Endodermal cell (in vitro differentiated cells): Measurements from ENCODE around the gene PDGFC. TPM values are rescaled to one million over a fixed set of nuclear protein-coding genes. Genes with fewer than 3 reads are reported as not detected.

Experiments used
- DNase-seq: peaks from one replicate; pipeline ENCODE4 v3.0.0-alpha.2; 2017
- H3K27ac ChIP-seq: 2 replicates; pipeline ENCODE4 v1.5.1; 2013; ENCODE audit warnings: mild to moderate bottlenecking, low read depth, low read length, moderate library complexity
- H3K27me3 ChIP-seq: 2 replicates; pipeline ENCODE4 v1.6.1; 2013; ENCODE audit warnings: mild to moderate bottlenecking, low read length, moderate library complexity; ENCODE audit not compliant: insufficient read depth, control insufficient read depth, poor library complexity, severe bottlenecking
- H3K36me3 ChIP-seq: 2 replicates; pipeline ENCODE4 v1.7.0; 2013; ENCODE audit warnings: mild to moderate bottlenecking, low read length, moderate library complexity; ENCODE audit not compliant: control insufficient read depth, insufficient read depth
- H3K4me1 ChIP-seq: one replicate; pipeline ENCODE4 v1.7.0; 2013; ENCODE audit warnings: low read length; ENCODE audit not compliant: control insufficient read depth, insufficient read depth
- H3K4me3 ChIP-seq: 2 replicates; pipeline ENCODE4 v1.5.1; 2013; ENCODE audit warnings: mild to moderate bottlenecking, low read length, moderate library complexity
- H3K9ac ChIP-seq: 2 replicates; pipeline ENCODE4 v1.6.1; 2013; ENCODE audit warnings: mild to moderate bottlenecking, low read length, moderate library complexity; ENCODE audit not compliant: poor library complexity, severe bottlenecking; ENCODE audit errors: extremely low read depth
- H3K9me3 ChIP-seq: 2 replicates; pipeline ENCODE4 v1.6.1; 2013; ENCODE audit warnings: mild to moderate bottlenecking, low read length, moderate library complexity; ENCODE audit not compliant: control insufficient read depth
- H3K27ac Mint-ChIP-seq: 2 replicates; pipeline ENCODE4 v1.8.0; 2020; ENCODE audit warnings: mixed read lengths
- H3K27me3 Mint-ChIP-seq: 2 replicates; pipeline ENCODE4 v1.8.0; 2021; ENCODE audit warnings: mild to moderate bottlenecking, mixed read lengths; ENCODE audit not compliant: insufficient read depth
- H3K36me3 Mint-ChIP-seq: 2 replicates; pipeline ENCODE4 v1.8.0; 2020; ENCODE audit warnings: low read depth, mixed read lengths
- H3K4me1 Mint-ChIP-seq: 2 replicates; pipeline ENCODE4 v1.8.0; 2020; ENCODE audit warnings: mixed read lengths
- H3K4me3 Mint-ChIP-seq: 2 replicates; pipeline ENCODE4 v1.8.0; 2020; ENCODE audit warnings: mild to moderate bottlenecking, moderate library complexity, mixed read lengths
- H3K9me3 Mint-ChIP-seq: 2 replicates; pipeline ENCODE4 v1.8.0; 2020; ENCODE audit warnings: mild to moderate bottlenecking, mixed read lengths
- CTCF ChIP-seq: fragments of 200-600 bp; sonication (generic); conservative IDR thresholded peaks from 2 replicates; pipeline ENCODE4 v1.5.0; 2021; ENCODE audit warnings: antibody characterized with exemption, mild to moderate bottlenecking
- WGBS, 2 experiments: methylation state at CpG; one replicate each; pipeline versions ENCODE4 v1.1.5 to v1.1.7; 2013; ENCODE audit warnings: missing lambda C conversion rate in 2 of 2, mixed read lengths in 1 of 2; ENCODE audit not compliant: insufficient coverage in 1 of 2, insufficient read length in 1 of 2; 5-methylcytosine and 5-hydroxymethylcytosine counted together
- total RNA-seq, 2 donors: library from RNA; stranded (reverse); fragmentation: NEBNext Ultra II Directional in 1 of 2; extraction: Animal tissue kit (Norgen Biotek cat#: 25700) in 1 of 2; gene quantifications; 2 replicates in 1 of 2; 3 replicates in 1 of 2; pipeline ENCODE4 v1.2.1, GENCODE V29; 2021

Gene PDGFC
- total RNA-seq, 2 donors from 2014 or later, result 5.5 to 6.8 TPM

GRCh38 chr4:156798438-156798837 is 173.2 kb downstream of the PDGFC start:
- H3K27ac Mint-ChIP-seq, result no peak overlapping the region

GRCh38 chr4:156797206-156797605 is 174.4 kb downstream of the PDGFC start:
- no peaks in the 10 kb centered on the region for H3K27me3 ChIP-seq

More at GRCh38 chr4:156798438-156798837, 173.2 kb downstream of the PDGFC start:
- Mint-ChIP-seq H3K27me3 (no peaks in the 10 kb centered on the region), H3K36me3 (no peaks in the 10 kb centered on the region), H3K4me1 (no peaks in the 10 kb centered on the region), H3K9me3 (no peaks in the 10 kb centered on the region), H3K4me3 (no peak overlapping the region)
- no peak overlapping the region for H3K27ac ChIP-seq
- no peaks in the 10 kb centered on the region for H3K9me3 ChIP-seq
- H3K36me3 ChIP-seq, result no peaks in the 10 kb centered on the region
- 100% methylated on average over 1 of the region's 1 CpG; no CpG with 5 or more reads in 1 of the 2 experiments for WGBS, 2 experiments
- DNase-seq, result no peak
- H3K4me1 ChIP-seq, result no peaks in the 10 kb centered on the region
- no peak for TF ChIP-seq CTCF
- no peaks in the 10 kb centered on the region for H3K27me3 ChIP-seq
- no peak overlapping the region for H3K4me3 ChIP-seq
- H3K9ac ChIP-seq, result no peak overlapping the region

GRCh38 chr4:156795727-156796126 is 175.9 kb downstream of the PDGFC start:
- H3K36me3 ChIP-seq, result no peaks in the 10 kb centered on the region
- H3K27ac Mint-ChIP-seq, result no peak overlapping the region
- TF ChIP-seq CTCF, result no peak

More at GRCh38 chr4:156797206-156797605, 174.4 kb downstream of the PDGFC start:
- no peak for TF ChIP-seq CTCF
- H3K9ac ChIP-seq, result no peak overlapping the region
- H3K27ac ChIP-seq, result no peak overlapping the region
- Mint-ChIP-seq H3K9me3 (no peaks in the 10 kb centered on the region), H3K36me3 (no peaks in the 10 kb centered on the region), H3K4me1 (no peaks in the 10 kb centered on the region), H3K27me3 (no peaks in the 10 kb centered on the region), H3K4me3 (no peak overlapping the region), H3K27ac (no peak overlapping the region)
- H3K9me3 ChIP-seq, result no peaks in the 10 kb centered on the region
- DNase-seq, result no peak
- H3K36me3 ChIP-seq, result no peaks in the 10 kb centered on the region
- 75 to 100% methylated on average over 1 to 5 of the region's 5 CpGs for WGBS, 2 experiments
- H3K4me1 ChIP-seq, result no peaks in the 10 kb centered on the region
- no peak overlapping the region for H3K4me3 ChIP-seq

More at GRCh38 chr4:156795727-156796126, 175.9 kb downstream of the PDGFC start:
- Mint-ChIP-seq H3K4me1 (no peaks in the 10 kb centered on the region), H3K36me3 (no peaks in the 10 kb centered on the region), H3K27me3 (no peaks in the 10 kb centered on the region), H3K9me3 (no peaks in the 10 kb centered on the region), H3K4me3 (no peak overlapping the region)
- H3K9ac ChIP-seq, result no peak overlapping the region
- WGBS, 2 experiments, result 80 to 97% methylated on average over 1 to 2 of the region's 2 CpGs
- H3K27me3 ChIP-seq, result no peaks in the 10 kb centered on the region
- no peak overlapping the region for H3K4me3 ChIP-seq
- H3K4me1 ChIP-seq, result no peaks in the 10 kb centered on the region
- DNase-seq, result no peak
- H3K9me3 ChIP-seq, result no peaks in the 10 kb centered on the region
- no peak overlapping the region for H3K27ac ChIP-seq
